ENCODE measurements around the gene TNIP1.

Gene TNIP1

DNA sequence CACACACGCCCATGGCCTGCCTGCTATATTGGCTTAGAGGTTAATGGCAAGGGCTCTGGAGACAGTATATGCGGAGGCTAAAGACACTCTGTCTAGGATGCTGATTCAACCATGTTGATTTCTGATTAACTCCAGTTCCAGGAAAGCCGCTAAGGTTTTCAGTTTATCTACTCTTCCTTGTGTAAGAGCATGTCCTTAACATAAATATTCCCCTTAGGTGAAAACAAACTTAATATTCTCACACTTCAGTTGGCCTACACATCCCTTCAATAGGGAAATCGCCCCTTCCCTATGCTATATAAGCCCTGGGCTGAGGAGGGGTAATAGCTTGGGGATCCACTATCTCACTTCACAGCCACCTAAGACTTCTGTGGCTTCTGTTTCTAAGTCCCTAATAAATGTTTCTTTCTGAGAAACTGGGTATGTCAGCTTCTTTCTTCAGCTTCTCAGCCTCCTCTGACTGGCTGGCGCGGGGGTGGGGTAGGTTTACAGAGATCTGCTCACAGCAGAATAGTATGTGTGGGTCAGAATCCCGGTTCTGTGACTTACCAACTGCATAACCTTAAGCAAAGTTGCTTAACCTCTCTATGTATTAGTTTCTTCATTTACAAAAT lies 64.8 kb downstream of the TNIP1 start:
- no peaks in the 10 kb centered on the region for H3K36me3 ChIP-seq
- H3K9me3 ChIP-seq: no peaks in the 10 kb centered on the region
- no peaks in the 10 kb centered on the region for H3K27me3 ChIP-seq

GRCh38 chr5:151014680-151015343 lies 66.0 kb downstream of the TNIP1 start:
- no peaks in the 10 kb centered on the region for H3K27me3 ChIP-seq
- H3K36me3 ChIP-seq: no peaks in the 10 kb centered on the region
- H3K9me3 ChIP-seq: no peaks in the 10 kb centered on the region
- no peak for DNase-seq
- no peak overlapping the region for H3K4me3 ChIP-seq (ENCODE audit: low read depth, low read length)
- H3K4me1 ChIP-seq: no peaks in the 10 kb centered on the region
- no peak for TF ChIP-seq CTCF (IDR thresholded peaks at IDR 0.05; ENCODE audit: low read depth, low read length)

More for the DNA sequence above, 64.8 kb downstream of the TNIP1 start:
- DNase-seq: no peak
- no peak for TF ChIP-seq CTCF (IDR thresholded peaks at IDR 0.05; ENCODE audit: low read depth, low read length)
- Histone ChIP-seq H3K4me3 (ENCODE audit: low read depth, low read length) (no peak overlapping the region), H3K4me1 (no peaks in the 10 kb centered on the region)

DNA sequence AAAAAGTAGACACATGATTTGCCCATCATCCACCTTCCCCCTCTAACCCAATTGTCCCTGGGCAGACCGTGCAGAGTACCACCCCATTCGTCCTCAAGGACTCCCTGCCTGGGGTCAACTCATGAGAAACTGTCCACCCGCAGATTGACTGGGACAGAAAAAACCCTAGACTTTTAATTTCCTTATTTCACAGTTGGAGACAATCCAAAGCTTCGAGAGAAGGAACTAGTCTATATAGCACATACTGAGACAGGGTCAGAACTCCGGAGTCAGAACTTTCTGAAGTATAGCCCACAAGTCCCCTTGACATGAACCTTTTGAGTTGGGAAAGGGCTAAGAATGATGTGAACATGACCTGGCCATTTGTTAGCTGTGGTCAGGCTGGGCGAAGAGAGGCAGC lies 68.0 kb downstream of the TNIP1 start:
- TF ChIP-seq CTCF (IDR thresholded peaks at IDR 0.05; ENCODE audit: low read depth, low read length): no peak

DNA sequence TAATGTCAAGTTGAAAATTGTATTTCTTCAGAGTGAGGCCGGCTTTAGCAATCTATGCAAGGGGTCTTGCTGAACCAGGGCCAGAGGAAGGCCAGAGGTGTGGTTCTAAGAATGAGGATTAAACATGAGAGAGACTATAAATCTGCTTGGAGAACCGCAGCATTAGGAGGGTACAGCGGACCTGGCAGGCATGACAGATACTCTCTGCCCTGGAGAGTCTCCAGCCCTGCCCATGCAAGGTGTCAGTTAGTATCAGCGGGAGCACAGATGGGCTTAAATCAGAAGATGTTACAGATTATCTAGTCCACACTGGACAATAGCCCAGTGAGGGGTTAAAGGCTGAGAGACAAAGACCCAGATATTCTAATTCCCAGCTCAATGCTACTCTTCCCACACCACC lies 71.9 kb downstream of the TNIP1 start:
- no peak for TF ChIP-seq CTCF (IDR thresholded peaks at IDR 0.05; ENCODE audit: low read depth, low read length)
- no peaks in the 10 kb centered on the region for H3K9me3 ChIP-seq
- no peaks in the 10 kb centered on the region for H3K4me1 ChIP-seq
- no peak overlapping the region for H3K4me3 ChIP-seq (ENCODE audit: low read depth, low read length)
- H3K36me3 ChIP-seq: no peaks in the 10 kb centered on the region
- no peak for DNase-seq
- H3K27me3 ChIP-seq: no peaks in the 10 kb centered on the region

More for the DNA sequence above, 68.0 kb downstream of the TNIP1 start:
- no peaks in the 10 kb centered on the region for H3K4me1 ChIP-seq
- no peak for DNase-seq
- H3K36me3 ChIP-seq: no peaks in the 10 kb centered on the region
- no peaks in the 10 kb centered on the region for H3K9me3 ChIP-seq
- no peaks in the 10 kb centered on the region for H3K27me3 ChIP-seq
- no peak overlapping the region for H3K4me3 ChIP-seq (ENCODE audit: low read depth, low read length)

DNA sequence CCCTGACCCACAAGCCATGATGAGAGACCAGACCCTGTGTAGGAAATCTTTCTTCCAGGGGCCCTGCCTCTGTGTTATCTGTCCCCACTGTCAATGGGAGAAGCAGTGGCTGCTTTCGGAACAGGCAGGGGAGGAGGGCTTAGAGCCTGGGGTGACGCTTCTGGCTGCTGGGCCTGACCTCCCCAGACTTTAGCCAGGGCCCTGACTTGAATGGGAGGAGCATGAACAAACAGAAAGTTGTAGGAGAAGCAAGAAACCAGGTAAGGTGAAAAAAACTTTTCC lies 72.7 kb downstream of the TNIP1 start:
- Histone ChIP-seq H3K4me3 (ENCODE audit: low read depth, low read length) (no peak overlapping the region), H3K27me3 (no peaks in the 10 kb centered on the region), H3K36me3 (no peaks in the 10 kb centered on the region), H3K4me1 (no peaks in the 10 kb centered on the region), H3K9me3 (no peaks in the 10 kb centered on the region)
- TF ChIP-seq CTCF (IDR thresholded peaks at IDR 0.05; ENCODE audit: low read depth, low read length): no peak
- no peak for DNase-seq

- Histone ChIP-seq H3K36me3 (no peaks in the 10 kb centered on the region), H3K27me3 (no peaks in the 10 kb centered on the region), H3K4me3 (ENCODE audit: low read depth, low read length) (no peak overlapping the region), H3K9me3 (no peaks in the 10 kb centered on the region), H3K4me1 (no peaks in the 10 kb centered on the region)
- TF ChIP-seq CTCF (IDR thresholded peaks at IDR 0.05; ENCODE audit: low read depth, low read length): no peak
- no peak for DNase-seq
These were observed 73.2 kb downstream of the TNIP1 start for GRCh38 chr5:151007430-151008209.
